ENCODE data around the gene SHQ1.
"Not testable (repeated sequence)": the region's sequence is repeated elsewhere in the genome, so short reads cannot be mapped to it uniquely, and the experiment has no call there.

Gene SHQ1

GRCh38 chr3:72745146-72745999, 102.9 kb downstream of the SHQ1 start:
- DNase-seq: no peak

- DNase-seq: no peak
Observed at GRCh38 chr3:72744330-72744729, 103.9 kb downstream of the SHQ1 start.

GRCh38 chr3:72739531-72740466, 108.4 kb downstream of the SHQ1 start:
- DNase-seq: no peak

GRCh38 chr3:72738752-72739530, 109.3 kb downstream of the SHQ1 start:
- DNase-seq: peak; percentile 69

GRCh38 chr3:72735072-72735471, 113.2 kb downstream of the SHQ1 start:
- not testable (repeated sequence) for DNase-seq

- DNase-seq: no peak
Observed at GRCh38 chr3:72733676-72734075, 114.6 kb downstream of the SHQ1 start.

- not testable (repeated sequence) for DNase-seq
Observed at GRCh38 chr3:72732666-72733345, 115.4 kb downstream of the SHQ1 start.

- DNase-seq: no peak
Observed at GRCh38 chr3:72728958-72729467, 119.2 kb downstream of the SHQ1 start.

- no peak for DNase-seq
Observed at GRCh38 chr3:72728329-72728889, 119.8 kb downstream of the SHQ1 start.

- no peak for DNase-seq
Observed at GRCh38 chr3:72727726-72728125, 120.5 kb downstream of the SHQ1 start.

GRCh38 chr3:72727172-72727571, 121.1 kb downstream of the SHQ1 start:
- no peak for DNase-seq

- DNase-seq: no peak
Observed at GRCh38 chr3:72725229-72725628, 123.0 kb downstream of the SHQ1 start.

- DNase-seq: no peak
Observed at GRCh38 chr3:72724070-72724469, 124.2 kb downstream of the SHQ1 start.

- no peak for DNase-seq
Observed at GRCh38 chr3:72722930-72723726, 125.1 kb downstream of the SHQ1 start.

GRCh38 chr3:72721683-72722381, 126.4 kb downstream of the SHQ1 start:
- DNase-seq: no peak

- no peak for DNase-seq
Observed at GRCh38 chr3:72720566-72720965, 127.7 kb downstream of the SHQ1 start.

GRCh38 chr3:72719137-72719536, 129.1 kb downstream of the SHQ1 start:
- DNase-seq: no peak

- DNase-seq: not testable (repeated sequence)
Observed at GRCh38 chr3:72714135-72714534, 134.1 kb downstream of the SHQ1 start.

GRCh38 chr3:72710471-72710870, 137.8 kb downstream of the SHQ1 start:
- DNase-seq: not testable (repeated sequence)

GRCh38 chr3:72708441-72708840, 139.8 kb downstream of the SHQ1 start:
- DNase-seq: no peak
